DMS114 treated with DMSO at 0.1 percent for 48 hours (cell line): Measurements from ENCODE around the gene KLHL1.

Experiments
- DNase-seq: peaks from one replicate; lab custom pipeline; 2025; ENCODE audit not compliant: unreplicated experiment; lab: John Stamatoyannopoulos, UW

The KLHL1 gene

DNA sequence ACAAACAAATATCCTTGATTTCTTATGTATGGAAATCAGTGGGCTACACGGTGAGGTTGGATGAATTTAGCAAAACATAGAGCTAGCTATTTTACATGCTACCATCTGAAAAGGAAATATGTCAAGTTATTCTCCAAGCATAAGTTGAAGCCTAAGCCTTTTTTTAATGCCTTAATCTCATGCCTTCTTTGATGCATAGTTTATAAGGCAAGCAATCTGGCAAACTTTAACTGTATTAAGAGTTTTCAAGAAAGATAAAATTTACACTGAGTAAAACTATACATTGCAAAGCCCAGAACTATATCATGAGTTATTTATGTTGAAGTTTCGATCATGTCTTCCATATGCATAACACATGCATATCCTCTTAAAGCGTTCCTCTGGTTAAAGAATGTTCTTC lies 85.6 kb downstream of the KLHL1 start:
- no peak for DNase-seq

- no peak for DNase-seq
Observed at GRCh38 chr13:70016116-70016515, 92.1 kb downstream of the KLHL1 start.

DNA sequence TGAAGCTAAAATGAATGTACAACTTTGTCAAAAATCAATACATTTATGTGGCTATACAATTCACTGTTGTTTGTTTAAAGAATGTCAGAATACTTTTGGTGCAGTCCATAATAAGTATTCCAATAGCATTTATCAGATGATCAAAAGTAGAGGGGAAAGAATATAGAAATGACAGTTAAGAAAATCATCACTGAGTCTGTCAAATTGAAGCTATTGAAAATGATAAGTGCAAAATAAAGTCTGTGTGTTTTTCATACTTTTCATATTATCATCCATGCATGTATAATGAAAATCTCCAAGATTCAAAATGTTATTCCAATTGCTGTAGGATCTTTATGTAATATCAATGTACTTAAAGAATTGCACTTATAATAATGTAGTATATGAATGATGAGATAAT lies 93.9 kb downstream of the KLHL1 start:
- DNase-seq = no peak

GRCh38 chr13:69999875-70000274 lies 108.4 kb downstream of the KLHL1 start:
- DNase-seq = no peak

- no peak for DNase-seq
Observed at GRCh38 chr13:69997061-69997460, 111.2 kb downstream of the KLHL1 start.

- DNase-seq = no peak
Observed at GRCh38 chr13:69980799-69981198, 127.5 kb downstream of the KLHL1 start.

- no peak for DNase-seq
Observed at GRCh38 chr13:69975496-69975895, 132.8 kb downstream of the KLHL1 start.

DNA sequence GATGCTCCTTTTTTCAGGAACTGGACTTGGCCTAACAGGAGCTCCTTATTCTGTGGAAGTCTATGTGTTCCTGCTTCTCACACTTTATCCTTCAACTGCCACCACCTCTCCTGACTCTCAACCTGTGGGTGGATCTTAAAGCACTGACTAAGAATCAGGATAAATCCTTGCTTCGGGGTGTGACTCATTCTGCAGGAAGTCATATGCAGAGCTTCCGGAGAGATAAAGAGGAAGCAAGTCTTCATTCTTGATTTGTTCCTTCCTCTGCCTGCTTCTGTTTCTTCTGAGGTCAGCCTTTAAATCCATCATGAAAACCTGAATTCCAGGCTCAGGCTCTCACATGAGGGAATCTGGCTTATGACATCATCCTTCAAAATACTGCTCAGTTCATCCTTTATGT lies 137.7 kb downstream of the KLHL1 start:
- no peak for DNase-seq

- no peak for DNase-seq
Observed at GRCh38 chr13:69959046-69959445, 149.2 kb downstream of the KLHL1 start.

DNA sequence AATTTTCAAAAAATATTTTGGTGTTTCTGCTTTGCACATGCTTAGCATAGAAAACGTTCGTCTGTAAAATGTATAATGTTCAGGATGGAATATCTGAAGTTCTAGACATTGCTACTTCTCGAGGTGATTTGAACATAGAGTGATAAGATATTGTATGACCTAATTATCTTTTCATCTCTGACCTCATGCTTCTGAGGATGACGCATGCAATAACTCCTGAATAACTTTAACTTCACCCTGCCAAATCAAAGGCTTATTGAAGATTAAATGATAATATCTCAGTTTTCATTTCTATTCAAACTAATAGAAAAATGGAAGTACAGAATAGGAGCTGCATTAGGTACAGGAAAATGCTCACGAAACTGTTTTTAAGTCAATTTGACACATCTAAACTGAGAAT lies 151.4 kb downstream of the KLHL1 start:
- DNase-seq = no peak

GRCh38 chr13:69956349-69956748 lies 151.9 kb downstream of the KLHL1 start:
- DNase-seq = no peak

DNA sequence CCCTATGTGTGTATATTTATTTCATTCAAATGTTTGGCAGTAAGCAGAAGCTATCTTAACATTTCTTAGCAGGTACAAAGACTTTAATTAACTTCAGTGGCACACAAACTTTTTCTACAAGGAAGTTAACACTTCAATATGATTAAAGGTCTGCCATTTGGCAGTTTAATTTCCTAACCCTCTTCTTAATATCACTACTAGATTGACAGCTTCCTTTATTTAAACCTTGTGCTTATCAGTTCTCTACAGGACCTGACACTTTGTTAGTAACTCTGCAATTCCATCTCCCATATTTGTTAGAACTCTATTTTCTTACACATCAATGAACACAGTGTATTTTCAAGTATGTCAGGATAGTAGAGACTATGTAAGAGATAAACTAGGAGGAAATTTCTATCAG lies 153.0 kb downstream of the KLHL1 start:
- no peak for DNase-seq

- no peak for DNase-seq
Observed at GRCh38 chr13:69951412-69951811, 156.8 kb downstream of the KLHL1 start.

- no peak for DNase-seq
Observed at GRCh38 chr13:69950160-69950559, 158.1 kb downstream of the KLHL1 start.

GRCh38 chr13:69948016-69948415 lies 160.2 kb downstream of the KLHL1 start:
- no peak for DNase-seq

GRCh38 chr13:69947582-69947981 lies 160.7 kb downstream of the KLHL1 start:
- DNase-seq = no peak

DNA sequence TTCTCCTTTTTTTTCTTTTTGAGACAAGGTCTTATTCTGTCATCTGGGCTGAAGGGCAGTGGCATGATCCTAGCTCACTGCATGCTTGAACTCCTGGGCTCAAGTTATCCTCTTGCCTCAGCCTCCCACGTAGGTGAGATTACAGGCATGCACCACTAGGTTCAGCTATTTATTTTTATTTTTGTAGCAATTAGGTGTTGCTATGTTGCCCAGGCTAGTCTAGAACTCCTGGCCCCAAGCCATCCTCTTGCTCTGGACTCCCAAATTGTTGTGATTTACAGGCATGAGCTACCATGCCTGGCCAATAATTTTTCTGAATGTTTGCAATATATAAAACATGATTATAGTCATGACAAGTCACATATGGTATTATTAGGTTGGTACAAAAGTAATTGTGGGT lies 161.7 kb downstream of the KLHL1 start:
- DNase-seq = no peak

GRCh38 chr13:69935043-69935442 lies 173.2 kb downstream of the KLHL1 start:
- DNase-seq = no peak

DNA sequence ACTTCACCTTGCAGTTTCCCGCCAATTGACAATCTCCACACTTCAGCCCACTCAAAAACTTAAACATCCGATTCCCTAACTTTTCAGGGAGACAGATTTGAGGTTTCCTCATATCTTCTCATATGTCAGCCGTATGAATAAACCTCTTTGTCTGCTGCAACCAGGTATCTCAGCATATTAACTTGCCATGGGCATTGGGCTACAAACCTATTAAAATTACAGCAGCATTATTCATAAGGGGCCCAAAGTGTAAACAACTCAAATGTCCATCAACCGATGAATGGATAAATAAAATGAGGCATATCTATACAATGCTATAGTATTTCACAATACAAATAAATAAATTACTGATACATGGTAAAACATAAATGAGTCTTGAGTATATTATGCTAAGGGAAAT lies 180.0 kb downstream of the KLHL1 start:
- no peak for DNase-seq

DNA sequence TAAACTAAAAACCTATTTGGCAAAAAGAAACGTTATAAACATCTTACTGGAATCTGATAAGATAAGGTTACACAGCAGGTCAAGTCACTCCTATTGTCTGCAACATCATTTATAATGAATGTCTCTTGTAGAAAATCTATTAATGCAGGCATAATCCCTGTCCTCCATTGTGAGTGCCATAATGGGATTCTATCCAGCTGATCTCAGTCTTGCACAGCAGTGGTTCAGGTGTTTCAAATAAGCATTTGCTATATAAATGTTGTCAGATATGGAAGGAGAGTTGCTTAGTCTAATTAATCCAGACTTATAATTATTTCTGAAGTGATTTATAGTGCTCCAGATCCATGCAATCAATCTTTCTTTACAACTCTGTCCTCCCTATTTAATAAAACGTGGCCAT lies 187.1 kb downstream of the KLHL1 start:
- no peak for DNase-seq

- DNase-seq = no peak
Observed at GRCh38 chr13:69912630-69913029, 195.6 kb downstream of the KLHL1 start.

GRCh38 chr13:69910800-69911199 lies 197.5 kb downstream of the KLHL1 start:
- DNase-seq = no peak

DNA sequence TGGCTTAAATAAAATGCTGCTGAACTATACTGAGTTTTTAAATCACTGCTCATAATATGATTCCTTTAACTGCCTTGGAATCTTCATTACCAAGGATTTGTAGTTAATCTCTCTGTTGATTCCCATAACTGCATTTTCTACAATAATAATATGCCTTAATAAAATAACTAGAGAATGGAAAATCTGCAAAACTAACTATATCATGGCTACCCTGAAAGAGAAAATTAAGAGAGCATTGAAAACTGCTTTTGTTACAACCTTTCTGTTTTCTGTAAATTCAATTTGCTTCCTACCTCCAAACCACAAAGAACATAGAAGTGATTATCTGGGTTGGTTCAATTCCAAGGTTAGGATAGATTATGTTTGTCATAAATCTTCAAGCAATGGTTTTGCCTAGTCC lies 203.5 kb downstream of the KLHL1 start:
- DNase-seq = no peak

DNA sequence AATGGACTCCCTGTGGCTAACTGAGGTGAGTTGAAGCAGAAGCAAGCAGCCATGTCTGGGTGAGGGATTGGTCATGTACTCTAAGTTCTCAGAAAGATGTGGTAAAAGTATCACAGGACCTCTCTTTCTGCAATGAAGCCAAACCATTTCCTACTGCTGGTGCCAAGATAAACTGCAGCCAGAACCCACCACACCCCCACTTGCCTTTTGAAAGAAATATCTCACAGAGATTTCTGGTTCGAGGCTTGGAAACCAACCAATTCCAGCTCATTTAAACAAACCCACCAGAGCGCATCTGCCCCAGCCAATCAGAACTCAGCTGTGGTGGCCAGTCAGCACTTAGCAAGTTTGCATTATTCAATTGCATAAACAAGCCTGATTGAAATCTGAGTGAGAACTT lies 205.2 kb downstream of the KLHL1 start:
- DNase-seq = no peak
